Activated CD4-positive, alpha-beta T cell treated with anti-CD3 and anti-CD28 coated beads, Interleukin-10, Interleukin-2, amounts not matched to agents 100 ng/mL and 50 ng/mL, durations not matched to agents 16 hours and 8 hours (primary cell): Measurements from ENCODE around the gene SLC7A5.
"Not testable (repeated sequence)": the region's sequence is repeated elsewhere in the genome, so short reads cannot be mapped to it uniquely, and the experiment has no call there.

Experiments
- DNase-seq: peaks from one replicate; pipeline ENCODE4 v3.0.0-alpha.2; 2020

Gene SLC7A5

DNA sequence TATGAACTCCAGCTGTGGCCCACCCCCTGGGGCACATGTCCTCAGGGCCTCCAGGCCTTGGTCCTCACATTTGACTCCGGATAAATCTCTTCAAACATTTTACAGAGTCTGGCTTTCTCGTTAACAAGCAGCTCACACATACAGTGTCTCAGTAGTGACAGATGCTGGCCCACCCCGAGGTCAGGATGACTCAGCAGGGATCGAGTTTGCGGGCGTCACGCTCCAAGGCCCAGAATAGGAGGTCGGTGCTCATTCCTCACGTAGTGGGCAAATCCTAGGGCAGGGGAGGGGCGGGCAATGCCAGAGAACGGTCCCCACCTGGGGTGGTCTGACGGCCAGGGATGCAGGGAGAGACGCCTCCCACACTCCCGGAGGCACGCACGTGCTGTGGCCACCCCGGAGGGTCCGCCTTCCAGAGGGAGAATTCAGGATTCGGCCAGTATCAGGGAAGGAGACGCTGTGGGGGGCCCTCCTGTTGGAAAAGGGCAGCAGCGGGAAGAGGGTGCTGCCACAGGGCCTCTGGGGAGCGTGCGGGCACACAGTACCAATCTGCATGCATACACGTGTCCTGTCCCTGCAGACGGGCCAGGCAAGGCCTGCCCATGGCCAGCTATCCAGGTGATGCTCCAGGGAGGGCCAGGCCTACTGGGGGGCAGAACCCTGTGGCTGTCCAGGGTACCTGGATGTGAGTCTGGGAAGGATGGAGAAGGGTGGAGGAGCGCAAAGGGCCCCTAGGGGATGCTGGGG lies 8.6 kb downstream of the SLC7A5 start:
- peak; percentile 46 for DNase-seq

GRCh38 chr16:87858151-87858993 lies 10.9 kb downstream of the SLC7A5 start:
- DNase-seq: not testable (repeated sequence)

- no peak for DNase-seq
Observed at GRCh38 chr16:87856791-87857228, 12.5 kb downstream of the SLC7A5 start.

GRCh38 chr16:87855852-87856715 lies 13.2 kb downstream of the SLC7A5 start:
- peak; percentile 68 for DNase-seq

GRCh38 chr16:87854907-87855683 lies 14.2 kb downstream of the SLC7A5 start:
- DNase-seq: no peak

- DNase-seq: peak; percentile 35
Observed at GRCh38 chr16:87854053-87854906, 15.0 kb downstream of the SLC7A5 start.

DNA sequence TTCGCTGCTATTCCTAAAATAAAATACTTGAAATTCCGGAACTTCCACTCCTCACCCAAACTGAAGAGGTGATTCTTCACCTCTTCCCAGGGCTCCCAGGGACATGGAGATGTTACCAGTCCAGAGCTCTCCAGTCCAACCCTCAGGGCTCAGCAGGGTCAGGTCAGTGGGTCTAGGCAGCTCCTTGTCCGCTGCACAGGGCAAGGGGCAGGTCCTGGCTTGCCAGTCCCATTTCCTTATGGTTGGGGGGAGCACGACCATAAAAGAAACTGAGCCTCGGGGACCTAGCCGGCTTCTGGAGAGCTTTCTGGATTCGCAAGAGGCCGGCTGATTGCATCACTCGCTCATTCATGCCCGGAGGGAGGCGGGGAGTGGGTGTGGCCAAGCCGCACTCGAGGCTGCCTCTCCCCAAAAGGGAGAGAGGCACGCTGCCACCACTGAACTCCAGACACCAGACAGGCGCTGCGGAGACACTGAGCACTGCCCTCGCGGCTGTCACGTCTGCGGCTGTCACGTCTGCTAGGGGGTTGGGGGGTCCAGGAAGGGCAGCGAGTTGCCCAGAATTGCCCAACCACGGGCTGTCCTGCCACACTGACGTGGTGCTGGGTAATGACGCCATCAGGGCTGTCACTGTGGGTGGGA lies 15.8 kb downstream of the SLC7A5 start:
- DNase-seq: peak; percentile 95

DNA sequence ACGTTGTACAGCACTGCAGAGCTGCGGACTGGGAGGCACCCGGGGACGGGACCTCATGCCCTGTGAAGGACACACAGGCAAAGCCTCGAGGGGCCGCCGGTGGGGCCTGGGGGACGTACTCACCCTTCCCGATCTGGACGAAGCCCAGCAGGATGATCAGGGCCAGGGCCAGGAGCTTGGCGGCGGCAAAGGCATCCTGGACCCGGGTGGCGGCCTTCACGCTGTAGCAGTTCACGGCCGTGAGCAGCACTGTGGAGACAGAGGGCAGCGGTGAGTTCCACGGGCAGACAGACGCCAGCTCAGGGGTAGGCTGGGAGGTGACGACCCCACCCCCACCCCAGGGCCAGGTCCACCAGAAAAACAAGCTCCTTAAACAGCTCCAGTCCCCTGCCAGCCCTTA lies 17.7 kb downstream of the SLC7A5 start:
- no peak for DNase-seq

- DNase-seq: no peak
Observed at GRCh38 chr16:87851141-87851587, 18.1 kb downstream of the SLC7A5 start.

DNA sequence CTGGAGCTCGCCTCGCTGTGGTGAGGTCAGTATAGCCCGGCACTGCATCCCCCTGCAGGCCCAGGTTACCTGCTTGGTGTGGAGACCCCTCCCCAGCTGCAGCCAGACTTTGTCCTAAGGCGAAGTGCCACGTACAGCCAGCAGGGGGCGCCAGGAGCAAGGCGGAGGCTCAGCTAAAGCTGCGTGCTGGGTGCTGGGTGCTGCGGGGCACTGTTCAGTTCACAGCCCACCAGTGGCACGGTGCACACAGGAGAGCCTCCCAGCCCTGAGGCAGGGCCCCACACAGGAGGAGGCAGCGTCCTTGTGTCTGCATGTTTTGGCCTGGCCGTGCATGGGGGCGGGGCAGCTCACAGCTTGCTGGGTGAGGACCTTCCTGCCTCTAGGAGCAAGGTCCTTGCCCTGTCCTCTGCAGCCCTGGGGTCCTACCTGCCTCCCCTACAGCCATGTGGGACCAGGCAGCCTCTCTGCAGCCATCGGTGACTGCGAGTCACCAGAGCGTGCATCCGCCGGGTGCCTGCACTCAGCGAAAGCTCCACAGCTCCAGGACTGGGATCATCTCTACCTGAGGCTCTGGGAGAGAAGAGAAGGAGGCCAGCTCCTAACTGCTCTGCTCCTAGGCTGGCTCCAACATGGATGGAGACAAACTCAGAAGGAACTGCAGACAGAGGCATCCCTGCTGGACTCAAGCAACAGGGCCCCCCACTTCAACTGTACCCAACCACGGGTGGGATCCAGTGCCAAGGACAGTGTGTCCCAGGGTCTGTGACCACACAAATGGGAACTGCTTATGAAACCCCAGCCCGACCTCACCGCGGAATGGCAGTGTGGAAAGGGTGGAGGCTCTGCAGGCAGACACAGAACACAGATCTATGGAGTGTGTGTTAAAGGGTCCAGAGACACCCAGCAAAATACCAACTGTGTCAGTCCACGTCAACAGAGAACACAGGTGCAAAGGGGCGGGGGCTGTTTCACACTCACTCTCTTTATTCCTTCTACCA lies 19.0 kb downstream of the SLC7A5 start:
- DNase-seq: peak; percentile 78

DNA sequence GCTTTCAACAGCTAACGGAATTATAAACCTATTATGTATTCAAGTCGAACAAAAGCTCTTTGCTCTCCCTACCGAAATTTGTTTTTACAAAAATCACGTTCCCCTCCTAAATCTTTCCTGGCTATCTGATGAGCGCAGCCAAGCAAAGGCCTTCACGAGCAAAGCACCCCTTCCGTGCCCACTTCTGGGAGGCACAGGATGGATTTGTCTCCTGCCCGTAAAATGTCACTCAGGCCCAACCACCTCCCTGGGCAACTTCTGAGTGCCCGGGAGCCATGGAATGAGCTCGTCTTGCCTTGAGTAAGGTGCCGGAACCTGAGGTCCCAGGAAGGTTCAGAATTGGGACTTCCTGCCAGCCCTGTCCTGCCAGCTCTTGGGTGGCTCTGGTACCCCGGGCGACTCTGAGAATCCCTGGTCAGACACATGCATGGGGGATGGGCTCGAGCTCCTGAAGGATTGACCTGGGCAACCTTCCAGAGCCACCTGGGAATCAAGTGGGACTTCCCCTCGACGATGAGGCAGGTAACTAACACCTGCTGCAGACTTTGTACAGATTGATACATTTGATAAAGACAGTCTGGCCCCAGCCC lies 19.8 kb downstream of the SLC7A5 start:
- no peak for DNase-seq

- no peak for DNase-seq
Observed at GRCh38 chr16:87848676-87849345, 20.5 kb downstream of the SLC7A5 start.

DNA sequence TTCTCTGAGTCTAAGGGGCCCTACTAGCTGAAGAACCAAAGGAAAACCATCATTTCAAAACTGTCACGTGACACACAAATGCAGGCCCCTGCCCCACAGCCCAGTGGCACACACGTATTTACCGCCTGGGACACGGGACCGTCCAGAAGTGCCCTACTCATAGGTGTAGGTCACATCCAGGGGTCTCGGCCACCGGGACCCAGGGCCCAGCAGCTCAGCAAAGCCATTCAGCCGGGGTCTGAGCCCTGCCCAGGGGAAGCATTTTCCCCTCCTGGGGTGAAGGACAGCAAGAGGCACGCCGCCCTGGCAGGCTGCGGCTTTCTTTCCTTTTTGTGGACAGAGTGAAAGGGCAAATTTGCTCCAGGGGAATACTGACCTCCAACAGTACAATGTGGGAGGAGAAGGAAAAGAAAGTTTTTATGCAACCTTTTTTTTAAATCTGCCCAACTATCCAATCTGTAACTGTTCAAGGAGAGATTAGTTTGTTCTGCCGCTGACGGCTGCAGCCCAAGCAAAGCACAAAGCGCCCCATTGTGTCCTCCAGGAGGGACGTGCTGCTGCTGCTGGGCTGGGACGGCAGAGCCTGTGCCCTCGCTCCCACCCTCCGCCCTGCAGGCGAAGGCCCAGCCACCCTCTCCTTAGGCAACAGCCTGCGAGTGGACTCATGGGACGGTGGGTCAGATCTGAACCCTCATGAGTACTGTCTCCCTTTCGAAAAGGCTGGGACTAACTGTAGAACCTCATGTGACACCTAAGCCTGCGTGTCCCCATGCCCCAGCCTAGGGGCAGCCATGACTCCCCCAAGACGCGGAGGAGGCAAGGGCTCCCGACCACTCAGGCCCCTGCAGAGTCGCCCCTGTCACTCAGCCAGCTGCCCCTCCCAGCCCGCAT lies 21.3 kb downstream of the SLC7A5 start:
- DNase-seq: no peak

GRCh38 chr16:87847467-87847784 lies 21.9 kb downstream of the SLC7A5 start:
- DNase-seq: no peak

GRCh38 chr16:87846705-87847466 lies 22.4 kb downstream of the SLC7A5 start:
- DNase-seq: no peak

- DNase-seq: no peak
Observed at GRCh38 chr16:87845807-87846619, 23.3 kb downstream of the SLC7A5 start.
